AG09319 (cell line): ENCODE data around the gene CAMK2A.

Experiments used
- DNase-seq: peaks from one replicate; pipeline ENCODE4 v3.0.0-alpha.2; 2010; ENCODE audit warnings: low read depth; ENCODE audit errors: extremely low read depth
- CTCF ChIP-seq: IDR thresholded peaks from 2 replicates; pipeline ENCODE4 v1.5.1; 2011; ENCODE audit warnings: low read depth, mild to moderate bottlenecking, inconsistent platforms, low read length, moderate library complexity

CAMK2A gene

GRCh38 chr5:150214289-150214688 lies 75.3 kb downstream of the CAMK2A start:
- DNase-seq, result no peak
- peak; percentile 38 for TF ChIP-seq CTCF

GRCh38 chr5:150213530-150213929 lies 76.0 kb downstream of the CAMK2A start:
- DNase-seq, result no peak

GRCh38 chr5:150211156-150212030 lies 78.2 kb downstream of the CAMK2A start:
- DNase-seq, result no peak
- TF ChIP-seq CTCF, result no peak

More at GRCh38 chr5:150213530-150213929, 76.0 kb downstream of the CAMK2A start:
- no peak for TF ChIP-seq CTCF

GRCh38 chr5:150210644-150211043 lies 78.9 kb downstream of the CAMK2A start:
- TF ChIP-seq CTCF, result no peak
- DNase-seq, result no peak

GRCh38 chr5:150209099-150209635 lies 80.4 kb downstream of the CAMK2A start:
- no peak for DNase-seq
- no peak for TF ChIP-seq CTCF

GRCh38 chr5:150208187-150209098 lies 81.1 kb downstream of the CAMK2A start:
- no peak for TF ChIP-seq CTCF
- no peak for DNase-seq
